OCI-LY3 (cell line): ENCODE measurements around the gene KBTBD4.
"Not testable (repeated sequence)": the region's sequence is repeated elsewhere in the genome, so short reads cannot be mapped to it uniquely, and the experiment has no call there.

ENCODE experiments used
- H2AFZ ChIP-seq: fragments of 200-600, 300-600 bp; shearing (Covaris generic); 2 replicates; pipeline ENCODE4 v1.6.0; 2014; ENCODE audit warnings: antibody characterized with exemption, low read depth, low read length
- H3K27ac ChIP-seq: fragments of 200-600, 300-600 bp; sonication (generic); 2 replicates; pipeline ENCODE4 v1.5.1; 2014; ENCODE audit warnings: mild to moderate bottlenecking, low read length, moderate library complexity, mixed read lengths
- H3K27me3 ChIP-seq: fragments of 200-600, 300-600 bp; sonication (generic); 2 replicates; pipeline ENCODE4 v1.6.1; 2014; ENCODE audit warnings: low read depth, low read length, mixed read lengths
- H3K36me3 ChIP-seq: fragments of 200-600, 300-600 bp; sonication (generic); replicated peaks from 2 replicates; pipeline ENCODE3; 2014; ENCODE audit warnings: low read depth, low read length, mixed read lengths
- H3K4me1 ChIP-seq: fragments of 300-600, 200-600 bp; sonication (generic); 2 replicates; pipeline ENCODE4 v1.6.1; 2014; ENCODE audit warnings: low read length, mixed read lengths
- H3K4me2 ChIP-seq: fragments of 200-600, 300-600 bp; sonication (generic); 2 replicates; pipeline ENCODE4 v1.6.1; 2014; ENCODE audit warnings: low read length, mixed read lengths
- H3K4me3 ChIP-seq: fragments of 300-600, 200-600 bp; sonication (generic); 2 replicates; pipeline ENCODE4 v1.5.1; 2014; ENCODE audit warnings: antibody characterized with exemption, mild to moderate bottlenecking, low read length, moderate library complexity
- H3K79me2 ChIP-seq: fragments of 300-600, 200-600 bp; shearing (Covaris generic); 2 replicates; pipeline ENCODE4 v1.6.1; 2014; ENCODE audit warnings: mild to moderate bottlenecking, low read length, mixed read lengths
- H3K9ac ChIP-seq: fragments of 300-600, 200-600 bp; shearing (Covaris generic); 2 replicates; pipeline ENCODE4 v1.6.0; 2014; ENCODE audit warnings: mild to moderate bottlenecking, low read length, moderate library complexity
- H3K9me3 ChIP-seq: fragments of 200-600, 300-600 bp; shearing (Covaris generic); 2 replicates; pipeline ENCODE4 v1.6.1; 2014; ENCODE audit warnings: low read length, mixed read lengths; ENCODE audit not compliant: insufficient read depth
- H4K20me1 ChIP-seq: fragments of 200-600, 300-600 bp; sonication (generic); 2 replicates; pipeline ENCODE4 v1.6.1; 2016; ENCODE audit warnings: low read length, mixed read lengths; ENCODE audit not compliant: insufficient read depth
- EZH2phosphoT487 ChIP-seq: fragments of 200-600 bp; shearing (Covaris generic); IDR thresholded peaks from 2 replicates; pipeline ENCODE4 v1.6.1; 2018; ENCODE audit warnings: antibody characterized with exemption, mixed run types, low read depth
- TF ChIP-seq, protein P1 (sequence below): fragments of 200-600, 300-600 bp; sonication (generic); IDR thresholded peaks from 2 replicates; pipeline ENCODE4 v1.5.1; 2014; ENCODE audit warnings: antibody characterized with exemption, low read length, low read depth

KBTBD4 gene

DNA sequence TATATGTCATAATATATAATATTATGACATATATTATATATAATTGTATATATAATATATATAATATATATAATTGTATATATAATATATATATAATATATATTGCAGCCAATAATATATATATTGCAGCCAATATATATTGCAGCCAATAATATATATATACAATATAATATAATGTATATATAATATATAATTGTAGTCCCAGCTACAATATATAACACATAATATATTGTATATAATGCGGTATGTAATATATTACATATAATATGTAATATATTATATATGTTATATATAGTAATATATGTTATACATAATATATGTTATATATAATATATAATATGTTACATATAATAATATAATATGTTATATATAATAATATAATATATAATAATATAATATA lies 20.1 kb downstream of the KBTBD4 start:
- H2AFZ ChIP-seq: no peak overlapping the region
- no peaks in the 10 kb centered on the region for H4K20me1 ChIP-seq
- H3K27me3 ChIP-seq: no peaks in the 10 kb centered on the region
- no peak overlapping the region for H3K4me2 ChIP-seq
- no peak overlapping the region for H3K4me3 ChIP-seq
- no peaks in the 10 kb centered on the region for H3K9me3 ChIP-seq
- H3K27ac ChIP-seq: no peak overlapping the region
- H3K36me3 ChIP-seq: no peaks in the 10 kb centered on the region
- H3K4me1 ChIP-seq: no peaks in the 10 kb centered on the region
- TF ChIP-seq, protein P1, sequence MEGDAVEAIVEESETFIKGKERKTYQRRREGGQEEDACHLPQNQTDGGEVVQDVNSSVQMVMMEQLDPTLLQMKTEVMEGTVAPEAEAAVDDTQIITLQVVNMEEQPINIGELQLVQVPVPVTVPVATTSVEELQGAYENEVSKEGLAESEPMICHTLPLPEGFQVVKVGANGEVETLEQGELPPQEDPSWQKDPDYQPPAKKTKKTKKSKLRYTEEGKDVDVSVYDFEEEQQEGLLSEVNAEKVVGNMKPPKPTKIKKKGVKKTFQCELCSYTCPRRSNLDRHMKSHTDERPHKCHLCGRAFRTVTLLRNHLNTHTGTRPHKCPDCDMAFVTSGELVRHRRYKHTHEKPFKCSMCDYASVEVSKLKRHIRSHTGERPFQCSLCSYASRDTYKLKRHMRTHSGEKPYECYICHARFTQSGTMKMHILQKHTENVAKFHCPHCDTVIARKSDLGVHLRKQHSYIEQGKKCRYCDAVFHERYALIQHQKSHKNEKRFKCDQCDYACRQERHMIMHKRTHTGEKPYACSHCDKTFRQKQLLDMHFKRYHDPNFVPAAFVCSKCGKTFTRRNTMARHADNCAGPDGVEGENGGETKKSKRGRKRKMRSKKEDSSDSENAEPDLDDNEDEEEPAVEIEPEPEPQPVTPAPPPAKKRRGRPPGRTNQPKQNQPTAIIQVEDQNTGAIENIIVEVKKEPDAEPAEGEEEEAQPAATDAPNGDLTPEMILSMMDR: no peak
- TF ChIP-seq EZH2phosphoT487: no peak
- no peaks in the 10 kb centered on the region for H3K79me2 ChIP-seq
- H3K9ac ChIP-seq: no peak overlapping the region

DNA sequence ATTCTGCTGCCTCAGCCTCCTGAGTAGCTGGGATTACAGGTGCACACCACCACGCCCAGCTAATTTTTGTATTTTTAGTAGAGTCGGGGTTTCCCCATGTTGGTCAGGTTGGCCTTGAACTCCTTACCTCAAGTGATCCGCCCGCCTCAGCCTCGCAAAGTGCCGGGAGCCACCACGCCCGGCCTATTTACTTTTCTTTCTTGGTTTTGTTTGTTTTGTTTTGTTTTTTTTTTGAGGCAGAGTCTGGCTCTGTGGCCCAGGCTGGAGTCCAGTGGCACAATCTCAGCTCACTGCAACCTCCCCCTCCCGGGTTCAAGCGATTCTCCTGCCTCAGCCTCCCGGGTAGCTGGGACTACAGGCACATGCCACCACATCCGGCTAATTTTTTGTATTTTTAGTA lies 21.8 kb downstream of the KBTBD4 start:
- H3K27ac ChIP-seq, H3K4me2 ChIP-seq, H3K27me3 ChIP-seq, H3K4me1 ChIP-seq, H3K36me3 ChIP-seq, H2AFZ ChIP-seq, H3K9ac ChIP-seq, H3K4me3 ChIP-seq, H4K20me1 ChIP-seq, H3K9me3 ChIP-seq: not testable (repeated sequence)
- H3K79me2 ChIP-seq: peaks cover 13% of the 10 kb centered on the region

- Histone ChIP-seq H3K79me2 (peaks cover 50% of the 10 kb centered on the region), H3K4me2 (peak overlapping the region; percentile 77), H3K9me3 (no peaks in the 10 kb centered on the region), H3K27me3 (no peaks in the 10 kb centered on the region), H4K20me1 (peaks cover 29% of the 10 kb centered on the region), H3K4me1 (peaks cover 21% of the 10 kb centered on the region), H3K9ac (peak overlapping the region; percentile 55), H3K27ac (no peak overlapping the region), H2AFZ (peak overlapping the region; percentile 84; the same call in 1 of the 2 replicates), H3K4me3 (peak overlapping the region; percentile 90), H3K36me3 (peaks cover 23% of the 10 kb centered on the region)
- no peak for TF ChIP-seq EZH2phosphoT487
- TF ChIP-seq, protein P1: no peak
These were observed 25.4 kb downstream of the KBTBD4 start for GRCh38 chr11:47553406-47553743.

- Histone ChIP-seq H3K27ac (peak within 1 kb of the TSS; percentile 81), H3K4me1 (peaks cover 21% of the 10 kb centered on the region)
These were observed 26.0 kb downstream of the KBTBD4 start, which contains the start of gene CELF1 for GRCh38 chr11:47552566-47553405. Gene CELF1, minus strand, starts transcription at chr11:47553132. Its CDS starts 53,609 bp downstream, at chr11:47499523.

More at GRCh38 chr11:47552566-47553405, 26.0 kb downstream of the KBTBD4 start, which contains the start of gene CELF1:
- no peaks in the 10 kb centered on the region for H3K27me3 ChIP-seq
- peak within 1 kb of the TSS; percentile 96 for H3K9ac ChIP-seq
- no peak for TF ChIP-seq EZH2phosphoT487
- TF ChIP-seq, protein P1: peak; percentile 71
- peaks cover 35% of the 10 kb centered on the region for H4K20me1 ChIP-seq
- H3K79me2 ChIP-seq: peaks cover 56% of the 10 kb centered on the region
- no peaks in the 10 kb centered on the region for H3K9me3 ChIP-seq
- peak within 1 kb of the TSS; percentile 90 for H3K4me3 ChIP-seq
- H2AFZ ChIP-seq: peak within 1 kb of the TSS; percentile 84; the same call in 1 of the 2 replicates
- peak within 1 kb of the TSS; percentile 95 for H3K4me2 ChIP-seq
- H3K36me3 ChIP-seq: peaks cover 23% of the 10 kb centered on the region
